H1 (cell line): ENCODE results near the gene PTH2R.

ENCODE experiments used
- EP300 ChIP-seq, 2 experiments: IDR thresholded peaks; 1 replicate in 1 of 2; 2 replicates in 1 of 2; pipeline ENCODE4 v1.6.1; 2011 to 2012; ENCODE audit warnings: low read depth in 2 of 2, low read length in 2 of 2, mild to moderate bottlenecking in 2 of 2, borderline replicate concordance in 1 of 2, inconsistent platforms in 1 of 2, moderate library complexity in 1 of 2
- EZH2 ChIP-seq: fragments of 200-600 bp; sonication (generic); IDR thresholded peaks from 2 replicates; pipeline ENCODE4 v1.7.1; 2012; ENCODE audit warnings: low read depth, mild to moderate bottlenecking, moderate library complexity, low read length, inconsistent platforms; ENCODE audit not compliant: severe bottlenecking
- FOSL1 ChIP-seq: IDR thresholded peaks from 2 replicates; pipeline ENCODE4 v1.6.1; 2011; ENCODE audit warnings: mild to moderate bottlenecking, low read depth, low read length, moderate library complexity; ENCODE audit not compliant: insufficient read depth
- GABPA ChIP-seq: IDR thresholded peaks from 2 replicates; pipeline ENCODE4 v1.6.1; 2011; ENCODE audit warnings: mild to moderate bottlenecking, low read length, moderate library complexity, borderline replicate concordance; ENCODE audit not compliant: insufficient read depth
- MAFK ChIP-seq: IDR thresholded peaks from 2 replicates; pipeline ENCODE4 v1.6.1; 2012; ENCODE audit warnings: low read depth, mild to moderate bottlenecking, improper control_type of control experiment, low read length
- PHF8 ChIP-seq: fragments of 200-600 bp; sonication (generic); conservative IDR thresholded peaks from 2 replicates; pipeline ENCODE4 v1.7.1; 2012; ENCODE audit warnings: low read depth, mild to moderate bottlenecking, inconsistent platforms, low read length, moderate library complexity
- POLR2AphosphoS5 ChIP-seq: IDR thresholded peaks from 2 replicates; pipeline ENCODE4 v1.6.1; 2011; ENCODE audit warnings: low read depth, low read length
- RFX5 ChIP-seq: IDR thresholded peaks from 2 replicates; pipeline ENCODE4 v1.6.1; 2011; ENCODE audit warnings: low read depth, low read length, improper control_type of control experiment, borderline replicate concordance
- RXRA ChIP-seq: IDR thresholded peaks from 2 replicates; pipeline ENCODE4 v1.6.1; 2011; ENCODE audit warnings: low read depth, mild to moderate bottlenecking, low read length, moderate library complexity; ENCODE audit not compliant: insufficient read depth
- TEAD4 ChIP-seq: IDR thresholded peaks from 2 replicates; pipeline ENCODE4 v1.6.1; 2012; ENCODE audit warnings: low read depth, low read length, inconsistent platforms, mixed read lengths
- ZNF274 ChIP-seq: IDR thresholded peaks from 2 replicates; pipeline ENCODE4 v1.7.0; 2012; ENCODE audit warnings: low read length, borderline replicate concordance; ENCODE audit errors: extremely low read depth
- TF ChIP-seq, protein P1 (sequence below), 3 experiments: IDR thresholded peaks; 1 replicate in 2 of 3; 2 replicates in 1 of 3; pipeline versions ENCODE4 v1.5.1 to v1.6.1; 2011; ENCODE audit warnings: low read length in 3 of 3, mild to moderate bottlenecking in 3 of 3, inconsistent platforms in 2 of 3, low read depth in 1 of 3, moderate library complexity in 1 of 3; ENCODE audit not compliant: insufficient read depth in 1 of 3; ENCODE audit errors: control extremely low read depth in 1 of 3

DNA sequence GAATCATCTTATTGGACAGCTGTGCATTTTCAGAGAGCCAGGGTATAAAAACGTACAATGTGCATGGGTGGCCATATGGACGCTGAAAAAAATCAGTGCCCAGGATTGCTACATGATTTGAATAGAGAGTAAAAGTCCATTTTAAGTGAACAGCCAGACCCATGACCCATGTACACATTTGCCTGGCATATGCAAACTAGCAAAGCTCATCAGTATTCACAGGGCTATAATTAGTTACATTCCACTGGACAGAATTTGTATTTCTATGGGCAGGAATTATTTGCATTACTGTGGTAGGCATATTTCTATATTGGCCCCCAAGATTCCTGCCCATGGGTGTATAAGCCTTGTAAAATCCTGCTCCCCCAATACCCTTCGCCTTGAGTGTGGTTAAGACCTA lies 78.8 kb downstream of the PTH2R start:
- TF ChIP-seq RFX5: no peak
- TF ChIP-seq, protein P1, sequence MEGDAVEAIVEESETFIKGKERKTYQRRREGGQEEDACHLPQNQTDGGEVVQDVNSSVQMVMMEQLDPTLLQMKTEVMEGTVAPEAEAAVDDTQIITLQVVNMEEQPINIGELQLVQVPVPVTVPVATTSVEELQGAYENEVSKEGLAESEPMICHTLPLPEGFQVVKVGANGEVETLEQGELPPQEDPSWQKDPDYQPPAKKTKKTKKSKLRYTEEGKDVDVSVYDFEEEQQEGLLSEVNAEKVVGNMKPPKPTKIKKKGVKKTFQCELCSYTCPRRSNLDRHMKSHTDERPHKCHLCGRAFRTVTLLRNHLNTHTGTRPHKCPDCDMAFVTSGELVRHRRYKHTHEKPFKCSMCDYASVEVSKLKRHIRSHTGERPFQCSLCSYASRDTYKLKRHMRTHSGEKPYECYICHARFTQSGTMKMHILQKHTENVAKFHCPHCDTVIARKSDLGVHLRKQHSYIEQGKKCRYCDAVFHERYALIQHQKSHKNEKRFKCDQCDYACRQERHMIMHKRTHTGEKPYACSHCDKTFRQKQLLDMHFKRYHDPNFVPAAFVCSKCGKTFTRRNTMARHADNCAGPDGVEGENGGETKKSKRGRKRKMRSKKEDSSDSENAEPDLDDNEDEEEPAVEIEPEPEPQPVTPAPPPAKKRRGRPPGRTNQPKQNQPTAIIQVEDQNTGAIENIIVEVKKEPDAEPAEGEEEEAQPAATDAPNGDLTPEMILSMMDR (IDR thresholded peaks at IDR 0.05; ENCODE audit: control extremely low read depth in 1 of 3, insufficient read depth in 1 of 3, low read depth in 1 of 3, low read length in 3 of 3): no peak
- no peak for TF ChIP-seq EP300 (IDR thresholded peaks at IDR 0.05; ENCODE audit: borderline replicate concordance in 1 of 2, low read depth in 2 of 2, low read length in 2 of 2)
- no peak for TF ChIP-seq TEAD4
- TF ChIP-seq POLR2AphosphoS5: no peak
- no peak for TF ChIP-seq EZH2
- no peak for TF ChIP-seq RXRA
- TF ChIP-seq ZNF274: no peak
- TF ChIP-seq GABPA: no peak
- TF ChIP-seq FOSL1: no peak
- no peak for TF ChIP-seq PHF8
- no peak for TF ChIP-seq MAFK
